Measurements from ENCODE around the gene KLK15.

The KLK15 gene

DNA sequence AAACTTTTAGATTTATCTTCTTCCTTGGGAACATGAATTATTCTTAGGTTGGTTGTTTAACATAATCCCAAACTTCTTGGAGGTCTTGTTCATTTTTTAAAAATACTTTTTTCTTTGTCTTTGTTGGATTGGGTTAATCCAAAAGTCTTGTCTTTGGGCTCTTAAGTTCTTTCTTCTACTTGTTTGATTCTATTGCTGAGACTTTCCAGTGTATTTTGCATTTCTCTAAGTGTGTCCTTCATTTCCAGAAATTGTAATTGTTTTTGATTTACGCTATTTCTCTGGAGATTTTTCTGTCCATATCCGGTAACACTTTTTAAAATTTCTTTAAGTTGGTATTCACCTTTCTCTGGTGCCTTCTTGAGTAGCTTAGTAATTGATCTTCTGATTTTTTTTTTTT lies 9.8 kb upstream of the KLK15 start:
- no peak for DNase-seq

DNA sequence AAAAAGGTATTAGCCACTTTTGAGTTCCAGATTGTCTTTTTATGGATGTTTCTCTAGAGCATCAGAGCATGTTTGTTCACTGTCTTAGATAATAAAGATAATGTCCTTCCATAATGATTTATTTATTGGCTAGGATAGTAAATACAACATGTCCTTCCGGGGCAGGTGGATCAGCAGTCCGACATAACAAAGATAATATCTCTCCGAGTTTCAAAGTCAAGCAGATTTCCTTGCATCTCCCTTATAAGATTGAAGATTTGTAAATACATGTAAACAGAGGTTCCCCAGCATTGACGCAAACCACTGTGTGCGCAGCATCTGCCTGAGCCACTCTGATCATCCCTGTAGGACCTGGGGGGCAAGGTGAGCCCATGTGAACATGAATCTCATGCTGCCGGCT lies 8.8 kb upstream of the KLK15 start:
- DNase-seq: no peak

DNA sequence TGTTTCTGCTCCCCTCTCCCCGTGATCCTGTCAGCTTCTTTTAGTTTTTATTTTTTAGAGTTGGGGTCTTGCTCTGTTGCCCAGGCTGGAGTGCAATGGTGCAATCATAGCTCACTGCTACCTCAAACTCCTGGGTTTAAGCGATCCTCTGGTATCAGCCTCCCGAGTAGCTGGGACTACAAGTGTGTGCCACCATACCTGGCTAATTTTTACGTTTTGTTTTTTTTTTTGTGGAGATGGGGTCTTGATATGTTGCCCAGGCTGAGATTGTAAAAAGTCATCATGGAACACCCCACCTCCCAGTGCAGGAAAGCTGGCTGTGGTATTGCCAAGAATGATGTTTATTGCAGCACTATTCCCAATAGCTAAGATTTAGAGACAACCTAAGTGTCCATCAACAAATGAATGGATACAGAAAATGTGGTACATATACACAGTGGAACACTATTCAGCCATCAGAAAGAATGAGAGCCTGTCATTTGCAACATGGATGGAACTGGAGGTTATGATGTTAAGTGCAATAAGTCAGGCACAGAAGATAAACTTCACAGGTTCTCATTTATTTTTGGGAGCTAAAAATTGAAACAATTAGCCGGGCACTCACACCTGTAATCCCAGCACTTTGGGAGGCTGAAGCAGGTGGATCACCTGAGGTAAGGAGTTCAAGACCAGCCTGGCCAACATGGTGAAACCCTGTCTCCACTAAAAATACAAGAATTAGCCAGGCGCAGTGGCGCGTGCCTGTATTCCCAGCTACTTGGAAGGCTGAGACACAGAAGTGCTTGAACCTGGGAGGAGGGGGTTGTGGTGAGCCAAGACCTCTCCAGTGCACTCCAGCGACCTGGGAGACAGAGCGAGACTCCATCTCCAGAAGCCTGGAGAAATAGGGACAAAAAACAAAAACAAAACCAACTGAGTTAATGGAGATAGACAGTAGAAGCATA lies 6.6 kb upstream of the KLK15 start:
- DNase-seq: no peak

DNA sequence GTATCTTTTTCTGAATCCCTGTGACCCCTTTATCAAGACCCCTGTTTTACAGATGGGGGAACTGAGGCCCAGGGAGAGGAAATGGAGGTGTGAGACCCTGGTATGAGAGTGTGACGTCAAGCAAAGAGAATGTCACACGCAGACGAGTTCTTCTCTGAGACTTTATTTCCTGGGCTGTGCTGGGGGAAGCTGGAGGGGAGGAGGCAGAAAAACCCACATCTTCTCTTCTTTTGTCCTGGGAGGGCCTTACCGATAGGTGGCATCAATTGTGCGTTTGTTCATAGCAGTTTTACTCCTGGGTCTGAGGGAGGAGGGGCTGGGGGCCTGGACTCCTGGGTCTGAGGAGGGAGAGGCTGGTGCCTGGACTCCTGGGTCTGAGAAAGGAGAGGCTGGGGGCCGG lies 4.9 kb upstream of the KLK15 start:
- DNase-seq: no peak

DNA sequence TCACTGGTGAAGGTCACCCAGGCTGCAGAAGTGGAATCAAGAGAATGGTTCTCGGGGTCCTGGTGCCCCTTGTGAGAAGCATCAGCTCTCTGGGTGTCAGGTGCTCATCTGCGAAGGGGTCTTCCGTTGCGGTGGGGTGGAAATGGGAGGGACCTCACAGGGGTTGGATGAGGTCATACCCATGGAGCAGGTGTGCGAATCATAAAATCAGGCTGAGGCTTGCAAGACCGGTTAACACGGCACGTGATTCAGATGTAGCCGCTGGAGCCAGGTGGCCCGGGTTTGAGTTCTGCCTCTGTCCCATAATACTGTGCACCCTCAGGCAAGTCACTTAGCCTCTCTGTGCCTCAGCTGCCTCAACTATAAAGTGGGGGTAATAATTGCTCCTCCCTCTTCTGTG lies 3.9 kb upstream of the KLK15 start:
- no peak for DNase-seq

DNA sequence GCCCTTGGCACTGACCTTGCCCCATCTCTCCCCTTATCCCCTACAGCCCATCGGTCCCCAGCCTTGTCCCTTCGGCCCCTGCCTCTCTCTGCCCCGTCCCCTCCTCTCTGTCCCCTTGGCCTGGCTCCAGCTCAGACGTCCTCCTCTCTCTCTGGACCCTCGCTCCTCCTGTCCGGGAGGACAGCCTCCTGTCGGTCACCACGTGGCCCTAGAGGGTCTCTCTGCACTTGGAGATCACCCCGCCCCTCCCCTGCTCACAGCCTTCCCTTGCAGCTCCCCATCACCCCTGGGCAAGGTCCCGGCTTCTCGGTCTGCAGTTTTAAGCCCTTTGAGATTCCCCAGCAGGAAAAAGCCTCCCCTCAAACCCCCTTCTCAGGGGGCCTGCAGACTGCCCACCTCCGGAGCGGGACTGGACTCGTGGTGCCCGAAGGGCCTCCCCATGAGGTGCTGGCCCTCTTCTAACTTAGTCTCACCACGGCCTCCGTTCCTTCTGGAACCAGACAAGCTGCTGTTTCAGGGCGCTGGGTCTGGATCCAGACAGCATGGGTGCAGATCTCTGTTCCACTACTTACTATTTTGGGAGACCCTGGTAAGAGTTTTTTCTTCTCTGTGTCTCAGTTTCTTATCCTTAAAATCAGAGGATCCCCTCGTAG lies 3.3 kb upstream of the KLK15 start:
- DNase-seq: no peak

DNA sequence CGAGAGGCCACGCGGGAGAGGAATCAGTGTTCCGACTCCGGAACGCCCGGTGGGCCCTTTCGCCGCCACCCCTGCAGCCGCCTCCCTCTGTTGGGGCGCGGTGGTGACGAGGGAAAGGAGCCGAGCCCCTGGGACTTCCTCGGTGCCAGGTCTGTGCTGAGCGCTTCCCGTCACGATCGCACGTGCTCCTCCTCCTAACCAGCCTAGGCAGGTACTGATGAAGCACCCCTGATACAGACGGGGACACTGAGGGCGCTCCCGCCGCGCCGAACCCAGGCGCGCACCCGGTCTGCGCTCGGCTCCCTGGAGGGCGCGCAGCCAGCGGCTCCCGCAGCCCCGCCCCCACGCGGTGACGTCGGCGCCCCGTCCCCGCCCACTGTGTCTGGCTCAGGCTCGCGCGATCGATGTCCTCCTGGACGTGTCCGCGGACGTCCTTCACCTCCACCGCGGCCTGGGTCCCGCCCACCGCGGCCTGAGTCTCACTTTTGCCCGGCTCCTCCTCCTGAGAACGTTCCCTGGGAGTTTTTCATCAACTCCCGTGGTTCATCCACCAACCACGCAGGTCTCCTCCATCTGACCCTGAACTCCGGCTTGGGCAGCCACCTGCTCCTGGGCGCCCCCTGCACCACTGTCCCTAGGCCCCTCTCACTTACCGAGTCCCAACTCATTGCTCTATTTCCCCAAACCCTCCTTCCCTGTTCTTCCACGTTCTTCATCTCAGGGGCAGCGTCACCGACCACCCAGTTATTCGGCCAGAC lies 2.6 kb upstream of the KLK15 start:
- no peak for DNase-seq

DNA sequence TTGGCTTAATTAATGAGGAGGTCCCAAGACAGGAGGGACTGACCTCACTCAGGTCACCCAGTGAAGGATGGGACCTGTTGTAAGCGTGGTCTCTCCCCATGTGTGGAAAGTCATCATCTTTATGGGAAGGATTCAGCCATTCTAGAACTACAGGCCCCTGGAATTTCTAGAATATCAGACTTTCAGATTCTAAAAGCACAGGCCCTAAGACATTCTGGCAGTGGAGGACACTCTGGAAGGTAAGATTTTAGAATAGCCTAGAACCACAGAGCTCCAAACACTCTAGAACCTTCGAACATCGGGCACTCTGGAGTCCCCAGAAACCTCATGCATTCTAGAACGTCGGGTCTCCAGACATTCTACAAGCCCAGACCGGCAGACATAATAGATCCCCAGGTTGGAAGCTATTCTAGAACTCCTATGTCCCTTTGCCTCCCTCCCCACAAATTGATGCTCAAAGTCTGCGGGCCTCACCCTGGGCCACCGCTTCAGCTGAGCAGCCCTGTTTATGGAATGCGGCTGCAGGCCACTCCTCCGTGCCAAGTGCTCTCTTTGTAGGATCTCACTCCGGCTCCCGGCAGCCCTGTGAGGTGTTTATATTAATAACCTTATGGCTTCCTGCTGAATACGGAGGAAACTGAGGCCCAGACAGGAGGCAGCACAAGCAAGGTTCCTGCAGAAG lies 1.9 kb upstream of the KLK15 start:
- DNase-seq: no peak

DNA sequence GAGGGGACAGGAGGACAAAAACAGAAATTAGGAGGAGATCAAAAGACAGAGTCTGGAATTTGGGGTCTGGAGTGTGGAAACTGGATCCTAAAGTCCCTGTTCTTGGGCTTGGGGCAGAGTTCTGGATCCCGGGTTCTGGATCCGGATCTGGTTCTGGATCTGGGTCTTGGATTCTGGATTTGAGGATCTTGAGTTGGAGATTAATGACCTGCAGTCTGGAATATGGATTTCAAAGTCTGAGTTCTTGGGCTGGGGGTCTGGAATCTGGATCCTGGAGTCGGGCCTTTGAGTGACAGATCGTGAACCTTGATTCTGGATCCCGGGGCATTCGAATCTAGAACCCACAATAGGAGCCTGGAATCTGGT lies 411 bp upstream of the KLK15 start:
- DNase-seq: no peak

DNA sequence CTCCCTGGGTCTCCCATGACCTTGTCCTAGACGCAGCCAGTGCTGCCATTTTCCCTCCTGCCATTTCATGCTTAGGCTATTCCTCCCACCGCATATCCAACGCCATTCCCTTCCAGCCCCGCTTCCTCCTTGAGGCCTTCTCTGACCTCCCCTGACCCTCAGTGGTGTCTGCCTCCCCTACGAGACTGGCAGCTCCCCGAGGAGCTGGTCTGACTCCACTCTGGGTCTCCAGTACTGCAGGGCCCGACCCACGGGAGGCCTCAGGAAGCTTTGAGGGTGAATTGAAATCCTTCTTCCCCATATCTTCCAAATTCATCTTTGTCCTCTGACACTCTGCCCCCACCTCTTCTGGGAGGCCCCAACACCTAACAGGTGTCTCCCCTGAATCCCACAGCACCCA lies 708 bp downstream of the KLK15 start:
- DNase-seq: no peak

DNA sequence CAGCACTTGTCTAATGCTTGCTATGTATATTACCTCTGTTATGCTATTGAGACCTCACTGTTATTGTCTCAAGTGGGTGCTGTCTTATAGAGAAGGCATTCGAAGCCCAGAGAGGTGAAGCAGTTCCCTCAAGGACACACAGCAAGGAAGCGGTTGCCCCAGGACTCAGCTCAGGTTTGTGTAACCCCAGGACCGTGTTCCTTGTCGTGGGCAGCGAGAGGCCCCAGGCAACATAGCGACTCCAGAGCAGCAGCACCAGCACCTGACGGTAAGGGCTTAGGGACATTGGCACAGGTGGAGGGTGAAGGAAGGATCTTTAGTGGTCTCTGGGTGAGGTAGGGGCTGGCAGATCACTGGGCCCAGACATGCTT lies 2.4 kb downstream of the KLK15 start:
- DNase-seq: no peak

DNA sequence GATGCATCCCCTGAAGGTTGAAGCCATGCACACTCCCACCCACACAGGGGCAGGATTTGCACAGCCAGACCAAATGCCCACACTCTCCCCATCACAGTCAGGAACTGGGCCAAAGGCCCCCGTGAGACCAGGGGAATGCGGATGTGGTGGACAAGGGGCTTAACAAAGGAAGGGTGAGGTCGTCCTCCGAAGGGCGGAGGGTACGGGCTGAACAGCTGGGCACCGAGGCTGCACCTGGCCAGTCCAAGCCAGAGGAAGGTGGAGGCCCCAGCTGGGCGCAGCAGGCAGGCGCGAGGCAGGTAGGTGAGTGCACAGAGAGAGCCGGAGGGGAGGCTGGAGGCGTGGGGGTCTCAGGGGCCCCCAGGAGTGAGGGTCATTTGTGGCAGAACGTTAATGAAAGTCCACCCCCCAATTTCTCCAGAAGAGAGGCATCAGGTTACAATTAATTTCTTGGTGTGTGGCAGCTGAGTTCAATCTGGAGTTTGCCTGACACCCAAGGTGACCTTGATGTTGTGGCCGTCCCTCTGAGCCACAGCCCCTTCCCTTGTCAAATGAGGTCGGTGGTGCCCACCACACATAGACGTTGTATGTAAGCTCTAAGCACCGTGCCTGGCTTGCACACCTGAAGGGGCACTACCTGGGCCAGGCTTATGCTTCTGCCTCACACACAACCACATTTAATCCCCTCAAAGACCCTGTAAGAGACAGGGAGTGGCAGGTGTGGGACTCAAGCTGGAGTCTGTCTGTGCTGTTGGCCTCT lies 2.9 kb downstream of the KLK15 start:
- DNase-seq: no peak

DNA sequence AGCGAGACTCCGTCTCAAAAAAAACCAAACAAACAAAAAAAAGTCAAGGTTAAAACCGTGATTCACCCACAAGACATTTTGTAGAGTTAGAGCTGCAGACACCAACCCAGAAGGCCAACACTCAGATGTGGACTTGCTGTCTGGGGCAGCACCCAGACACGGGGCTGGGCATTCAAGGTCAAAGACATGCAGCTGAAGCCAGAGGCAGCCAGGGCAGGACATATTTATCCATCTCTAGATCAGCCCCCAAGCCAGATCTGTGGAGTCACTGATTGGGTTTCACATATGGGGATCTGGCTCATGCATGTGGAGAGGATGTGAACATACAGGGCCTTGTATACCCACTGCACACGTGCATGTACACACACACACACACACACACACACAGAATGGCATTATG lies 3.6 kb downstream of the KLK15 start:
- no peak for DNase-seq

DNA sequence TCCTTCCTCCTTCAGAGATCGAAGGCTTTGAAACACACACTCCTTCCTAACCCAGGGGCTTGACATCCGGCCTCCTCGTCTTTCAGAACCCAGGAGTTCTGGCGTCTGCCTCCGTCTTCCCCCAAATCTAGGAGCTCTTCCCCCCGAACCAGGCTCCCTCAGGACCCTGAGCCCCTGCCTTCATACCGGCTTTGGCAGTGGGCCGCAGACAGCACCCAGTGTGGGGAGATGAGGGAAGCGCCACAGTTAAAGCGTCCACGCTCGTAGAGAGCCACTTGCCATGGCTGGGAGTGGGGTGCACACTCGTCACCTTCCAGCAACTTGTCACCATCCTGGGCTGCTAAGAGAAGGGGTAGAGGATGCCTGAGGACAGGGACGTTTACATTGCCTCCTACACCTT lies 5.9 kb downstream of the KLK15 start:
- DNase-seq: no peak

DNA sequence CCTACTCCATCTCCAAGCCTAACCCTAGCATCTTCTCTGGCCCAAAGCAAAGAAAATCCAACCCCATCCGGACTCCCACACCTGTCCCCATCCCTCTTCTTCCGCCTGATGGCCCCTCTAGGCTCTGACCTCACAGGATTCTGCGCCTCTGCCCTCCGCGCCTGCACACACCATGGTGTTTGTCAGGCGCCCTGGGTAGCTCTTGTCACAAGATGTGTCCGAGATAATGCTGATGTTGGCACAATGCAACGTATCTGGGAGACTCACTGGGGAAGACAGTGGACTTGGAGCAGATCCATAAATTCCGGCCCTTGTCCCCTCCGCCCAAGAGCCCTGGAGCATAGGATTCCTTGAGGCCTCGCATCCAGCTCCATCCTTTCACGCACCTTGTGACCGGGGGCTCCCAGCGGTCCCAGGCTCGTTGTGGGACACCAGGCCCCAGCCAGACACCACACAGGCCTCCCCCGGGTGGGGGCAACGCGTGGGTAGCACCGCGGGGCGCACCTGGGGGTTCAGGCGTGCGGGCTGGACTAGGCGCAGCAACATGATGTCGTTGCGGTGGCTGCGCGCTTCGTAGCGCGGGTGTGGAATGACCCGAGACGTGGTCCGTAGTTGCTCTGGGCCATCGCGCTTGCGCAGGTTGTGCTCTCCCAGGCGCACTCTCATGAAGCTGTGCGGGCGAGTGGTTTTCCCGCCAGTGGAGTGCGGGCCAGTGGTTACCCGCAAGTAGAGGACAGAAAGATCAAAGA lies 6.7 kb downstream of the KLK15 start:
- DNase-seq: no peak

DNA sequence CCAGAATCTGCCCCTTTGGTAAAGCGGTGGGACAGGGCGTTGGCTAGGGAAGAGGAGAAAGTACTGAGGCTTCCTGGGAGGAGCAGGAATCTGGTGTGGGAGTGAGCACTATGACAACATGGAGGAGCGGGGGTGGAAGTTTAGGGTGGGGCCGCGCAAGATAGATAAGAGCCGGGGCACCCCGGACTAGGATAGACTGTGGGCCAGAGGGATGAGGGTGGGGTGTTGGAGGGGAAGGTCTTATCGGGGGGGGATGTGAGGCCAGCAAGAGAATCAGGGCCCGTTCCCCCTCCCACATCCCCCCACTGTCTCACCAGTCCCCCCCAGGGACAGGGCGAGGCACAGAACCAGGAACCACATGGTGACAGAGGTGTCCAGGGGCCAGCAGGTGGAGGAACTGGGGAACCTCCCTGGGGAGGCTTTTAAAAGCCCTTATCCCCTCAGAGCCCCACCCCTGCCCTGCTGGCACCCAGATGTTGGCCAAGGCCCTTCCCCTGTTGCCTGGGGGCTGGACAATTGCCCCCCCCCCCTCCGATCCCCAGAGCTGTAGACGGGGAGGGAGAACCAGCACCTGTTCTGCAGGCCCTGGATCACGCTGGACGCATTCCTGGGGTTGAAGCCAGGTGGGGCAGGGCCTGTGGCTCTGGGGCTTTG lies 9.9 kb downstream of the KLK15 start, which contains the start of gene KLK1:
KLK1 (minus strand) TSS at position 399 of the 654 bp plus-strand sequence; CDS start at position 360, 39 bp downstream.
- no peak for DNase-seq

DNA sequence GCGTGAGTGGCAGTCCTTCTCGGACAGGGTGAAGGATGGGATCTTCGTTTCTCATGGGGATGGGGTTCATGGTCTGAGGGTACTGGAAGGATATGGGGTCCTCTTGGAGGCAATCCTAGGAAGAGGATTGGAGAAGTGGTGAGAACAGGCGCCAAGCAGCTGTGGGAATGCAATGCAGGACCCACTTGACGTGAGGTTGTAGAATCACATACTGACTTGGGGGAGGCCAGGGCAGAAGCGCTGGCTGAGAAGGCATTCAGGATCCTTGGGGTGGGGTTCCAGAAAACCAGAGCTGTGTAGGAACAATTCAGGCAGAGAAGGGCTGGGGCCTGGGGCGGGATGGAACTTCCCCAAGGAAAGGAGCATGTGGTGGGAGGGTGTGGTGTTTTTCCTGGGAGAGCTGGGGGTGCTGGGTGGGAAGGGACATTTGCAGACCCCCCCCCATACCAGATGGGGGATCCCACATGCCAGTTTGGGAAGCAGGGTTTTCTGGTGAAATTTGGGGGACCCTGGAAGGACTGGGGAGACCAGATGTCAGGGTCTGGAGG lies 10.6 kb downstream of the KLK15 start:
- no peak for DNase-seq

DNA sequence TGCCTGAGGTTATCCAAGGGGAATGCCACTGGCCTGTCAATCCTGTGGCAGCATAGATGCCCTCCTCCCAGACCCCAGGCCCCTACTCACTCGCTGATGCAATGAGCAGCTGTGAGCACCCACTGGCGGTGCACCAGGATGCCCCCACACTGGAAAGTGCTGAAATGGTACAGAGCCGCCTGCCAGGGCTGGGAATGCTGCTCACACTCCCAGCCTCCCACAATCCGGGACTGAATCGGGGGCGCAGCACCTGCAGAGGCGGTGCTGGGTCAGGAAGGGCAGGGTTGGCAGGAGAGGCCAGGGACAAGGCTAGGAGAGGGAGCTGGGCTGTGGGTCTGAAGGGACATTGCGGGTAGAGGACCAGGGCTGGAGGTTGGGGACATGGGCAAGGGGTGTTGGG lies 11.8 kb downstream of the KLK15 start:
- DNase-seq: no peak

DNA sequence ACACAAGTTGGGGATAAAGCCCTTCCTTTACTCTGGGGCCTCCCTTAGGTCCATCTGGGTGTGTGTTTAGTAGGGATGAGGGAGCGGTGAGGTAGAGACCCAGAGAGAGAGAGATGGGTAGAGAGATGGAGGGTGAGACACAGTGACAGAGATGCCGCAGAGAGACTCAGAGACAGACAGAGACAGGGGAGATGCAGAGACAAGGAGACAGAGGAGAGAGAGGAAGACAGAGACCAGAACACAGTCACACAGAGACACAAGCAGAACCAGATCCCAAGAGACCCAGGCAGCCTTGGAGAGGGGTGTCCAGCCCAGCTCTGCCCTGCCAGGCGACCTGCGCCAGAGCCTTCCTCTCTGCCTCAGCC lies 12.1 kb downstream of the KLK15 start:
- no peak for DNase-seq

DNA sequence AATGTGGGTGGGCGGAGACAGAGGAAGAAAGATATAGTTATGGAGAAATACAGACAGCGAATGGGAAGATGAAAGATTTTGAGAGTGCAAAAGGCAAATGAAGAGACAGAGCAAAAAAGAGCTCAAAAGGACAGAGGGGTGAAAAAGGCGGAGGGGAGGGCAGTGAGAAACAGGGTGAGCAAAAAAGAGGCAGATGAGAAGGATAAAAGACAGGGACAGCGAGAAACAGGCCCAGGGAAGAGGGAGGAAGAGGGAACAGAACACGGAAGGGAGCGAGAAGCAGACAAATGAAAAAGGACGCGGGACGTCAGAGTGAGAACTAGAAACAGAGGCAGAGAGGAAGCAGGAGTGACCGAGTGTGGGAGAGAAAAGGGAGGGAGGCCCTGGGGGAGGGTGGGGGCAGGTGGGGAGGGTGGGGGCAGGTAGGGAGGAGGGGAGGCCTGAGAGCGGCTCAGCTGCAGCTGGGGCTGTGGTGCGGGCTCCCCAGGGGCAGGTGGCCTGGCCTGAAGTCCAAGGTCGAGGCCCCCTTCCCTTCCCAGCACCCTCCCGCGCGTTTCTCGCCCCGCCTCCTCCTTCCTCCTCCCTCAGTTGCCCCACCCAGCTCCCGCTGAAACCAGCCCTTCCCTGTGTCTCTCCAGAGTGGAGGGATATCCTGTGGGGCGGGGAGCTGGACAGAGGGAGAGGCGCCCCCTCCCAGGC lies 12.7 kb downstream of the KLK15 start:
- no peak for DNase-seq

All from Kasumi-1 (cell line).